Activated CD4-positive, alpha-beta T cell treated with anti-CD3 and anti-CD28 coated beads, Interleukin-2, Interleukin-4, amounts not matched to agents 100 ng/mL and 50 ng/mL, durations not matched to agents 16 hours and 8 hours (primary cell): Measurements from ENCODE around the gene THSD8.
"Not testable (repeated sequence)": the region's sequence is repeated elsewhere in the genome, so short reads cannot be mapped to it uniquely, and the experiment has no call there.

ENCODE experiments used
- DNase-seq: peaks from one replicate; pipeline ENCODE4 v3.0.0-alpha.2; 2020; ENCODE audit warnings: low spot score

Gene THSD8

GRCh38 chr19:12825254-12826131, 23.6 kb downstream of the THSD8 start:
- no peak for DNase-seq

- DNase-seq = no peak
These were observed 26.6 kb downstream of the THSD8 start for GRCh38 chr19:12828494-12828893.

- DNase-seq = no peak
These were observed 31.5 kb downstream of the THSD8 start for GRCh38 chr19:12833418-12833737.

GRCh38 chr19:12833738-12834565, 32.1 kb downstream of the THSD8 start:
- no peak for DNase-seq

GRCh38 chr19:12834566-12834943, 32.7 kb downstream of the THSD8 start, which contains the start of gene RTBDN:
RTBDN (minus strand) TSS chr19:12834579; CDS start chr19:12829979, 4,600 bp downstream.
- no peak for DNase-seq

- no peak for DNase-seq
These were observed 33.3 kb downstream of the THSD8 start for GRCh38 chr19:12834976-12835757.

- no peak for DNase-seq
These were observed 34.6 kb downstream of the THSD8 start for GRCh38 chr19:12836529-12836863.

- no peak for DNase-seq
These were observed 35.4 kb downstream of the THSD8 start for GRCh38 chr19:12837225-12837624.

- no peak for DNase-seq
These were observed 36.5 kb downstream of the THSD8 start, which contains the start of gene MAST1 for GRCh38 chr19:12838182-12838885. MAST1 (plus strand) TSS chr19:12838515; CDS start chr19:12838573, 58 bp downstream.

- DNase-seq = no peak
These were observed 37.3 kb downstream of the THSD8 start for GRCh38 chr19:12838886-12839756.

GRCh38 chr19:12840091-12841079, 38.5 kb downstream of the THSD8 start:
- peak; percentile 67 for DNase-seq

GRCh38 chr19:12841094-12841493, 39.2 kb downstream of the THSD8 start:
- no peak for DNase-seq

GRCh38 chr19:12842511-12842910, 40.6 kb downstream of the THSD8 start:
- no peak for DNase-seq

- no peak for DNase-seq
These were observed 41.5 kb downstream of the THSD8 start for GRCh38 chr19:12843328-12843727.

- DNase-seq = no peak
These were observed 42.3 kb downstream of the THSD8 start for GRCh38 chr19:12843999-12844732.

GRCh38 chr19:12846613-12847012, 44.7 kb downstream of the THSD8 start:
- not testable (repeated sequence) for DNase-seq

GRCh38 chr19:12847159-12848139, 45.6 kb downstream of the THSD8 start:
- DNase-seq = peak; percentile 86
